PC-9 (cell line): ENCODE measurements around the gene NDUFS6. TPM values are rescaled to one million over a fixed set of nuclear protein-coding genes. Genes with fewer than 3 reads are reported as not detected.

ENCODE experiments used
- BruUV-seq: library from RNA; stranded (reverse); fragments of 400-500 nt; replicated peaks from 2 replicates; lab custom pipeline; 2021; lab: Mats Ljungman, UMichigan
- CTCF ChIA-PET: fragments of 300-600 bp; sonication (Branson Sonifier 250); formaldehyde crosslinking; loops from one replicate; lab custom pipeline; 2022; ENCODE audit warnings: antibody characterized with exemption; lab: Charles Lee
- POLR2A ChIA-PET: fragments of 300-600 bp; sonication (Branson Sonifier 250); formaldehyde crosslinking; loops from one replicate; lab custom pipeline; 2022; ENCODE audit warnings: antibody characterized with exemption; ENCODE audit not compliant: unreplicated experiment; lab: Charles Lee
- DNase-seq, 2 experiments: peaks; one replicate each; pipeline versions ENCODE4 v3.0.0 to v3.0.0-alpha.2; 2015 to 2022; ENCODE audit warnings: mixed read lengths in 1 of 2
- H2AFZ ChIP-seq: fragments of 200-600 bp; sonication (generic); 2 replicates; pipeline ENCODE4 v1.8.1; 2017; ENCODE audit warnings: antibody characterized with exemption
- H3F3A ChIP-seq: fragments of 200-600 bp; sonication (generic); 2 replicates; pipeline ENCODE4 v1.8.1; 2017; ENCODE audit warnings: antibody characterized with exemption, mild to moderate bottlenecking, low read depth; ENCODE audit not compliant: insufficient read depth
- H3K27ac ChIP-seq: fragments of 200-600 bp; sonication (generic); 2 replicates; pipeline ENCODE4 v1.6.1; 2016; ENCODE audit warnings: mixed run types
- H3K27me3 ChIP-seq: fragments of 200-600 bp; sonication (generic); 2 replicates; pipeline ENCODE4 v1.6.1; 2016; ENCODE audit warnings: low read depth, mixed run types; ENCODE audit not compliant: insufficient read depth
- H3K36me3 ChIP-seq: fragments of 200-600 bp; sonication (generic); 2 replicates; pipeline ENCODE4 v1.6.1; 2016; ENCODE audit warnings: low read depth, mixed run types
- H3K4me1 ChIP-seq: fragments of 200-600 bp; sonication (generic); replicated peaks from 2 replicates; pipeline ENCODE4 v1.6.1; 2016; ENCODE audit warnings: mixed run types; ENCODE audit not compliant: insufficient read depth
- H3K4me2 ChIP-seq: fragments of 200-600 bp; sonication (generic); 2 replicates; pipeline ENCODE4 v1.6.1; 2017; ENCODE audit warnings: mixed run types
- H3K4me3 ChIP-seq: fragments of 200-600 bp; sonication (generic); 2 replicates; pipeline ENCODE4 v1.6.1; 2016; ENCODE audit warnings: mixed run types
- H3K79me2 ChIP-seq: fragments of 200-600 bp; sonication (generic); 2 replicates; pipeline ENCODE4 v1.6.1; 2017; ENCODE audit warnings: low read depth, mixed run types
- H3K9me2 ChIP-seq: fragments of 200-600 bp; sonication (generic); 2 replicates; pipeline ENCODE4 v1.8.1; 2017; ENCODE audit warnings: mild to moderate bottlenecking; ENCODE audit not compliant: insufficient read depth
- H3K9me3 ChIP-seq: fragments of 200-600 bp; sonication (generic); 2 replicates; pipeline ENCODE4 v1.8.1; 2016; ENCODE audit warnings: low read depth; ENCODE audit not compliant: insufficient read depth
- H4K20me1 ChIP-seq: fragments of 200-600 bp; sonication (generic); 2 replicates; pipeline ENCODE4 v1.8.1; 2017; ENCODE audit not compliant: insufficient read depth
- EZH2 ChIP-seq: fragments of 200-600 bp; sonication (generic); IDR thresholded peaks from 2 replicates; pipeline ENCODE4 v1.8.0; 2017; ENCODE audit warnings: antibody characterized with exemption, low read depth
- intact Hi-C: fragments of 100-400 bp; cut with micrococcal nuclease; formaldehyde crosslinking; loops from one replicate; pipeline ENCODE4 v1.10.0; 2022; ENCODE audit not compliant: unreplicated experiment
- total RNA-seq: library from RNA; stranded (reverse); gene quantifications from 2 replicates; pipeline ENCODE4 v1.2.3, GENCODE V29; 2021
- TF ChIP-seq, protein P1 (sequence below): fragments of 200-600 bp; sonication (generic); conservative IDR thresholded peaks from 2 replicates; pipeline ENCODE4 v1.6.1; 2017; ENCODE audit warnings: mixed run types, antibody characterized with exemption, mild to moderate bottlenecking, moderate library complexity

The NDUFS6 gene
- total RNA-seq, 1 experiment from 2014 or later = 153 TPM

- ChIA-PET POLR2A (interaction anchor here (0.5 kb wide), 1 partner anchor 846 kb away, joined by 3 read pairs; no protein-coding TSS in a partner anchor), CTCF (no interaction called here)
- Histone ChIP-seq H3K36me3 (no peaks in the 10 kb centered on the region), H2AFZ (no peak overlapping the region), H3K4me3 (no peak overlapping the region), H3K4me2 (no peak overlapping the region), H3K9me2 (no peaks in the 10 kb centered on the region), H3K9me3 (no peaks in the 10 kb centered on the region), H3K4me1 (no peaks in the 10 kb centered on the region), H3K79me2 (no peaks in the 10 kb centered on the region), H4K20me1 (no peaks in the 10 kb centered on the region; the same call in 1 of the 2 replicates), H3F3A (no peaks in the 10 kb centered on the region), H3K27ac (no peak overlapping the region), H3K27me3 (peaks cover 45% of the 10 kb centered on the region)
- intact Hi-C loops = no loop called here
- no peak for TF ChIP-seq EZH2
- TF ChIP-seq, protein P1, sequence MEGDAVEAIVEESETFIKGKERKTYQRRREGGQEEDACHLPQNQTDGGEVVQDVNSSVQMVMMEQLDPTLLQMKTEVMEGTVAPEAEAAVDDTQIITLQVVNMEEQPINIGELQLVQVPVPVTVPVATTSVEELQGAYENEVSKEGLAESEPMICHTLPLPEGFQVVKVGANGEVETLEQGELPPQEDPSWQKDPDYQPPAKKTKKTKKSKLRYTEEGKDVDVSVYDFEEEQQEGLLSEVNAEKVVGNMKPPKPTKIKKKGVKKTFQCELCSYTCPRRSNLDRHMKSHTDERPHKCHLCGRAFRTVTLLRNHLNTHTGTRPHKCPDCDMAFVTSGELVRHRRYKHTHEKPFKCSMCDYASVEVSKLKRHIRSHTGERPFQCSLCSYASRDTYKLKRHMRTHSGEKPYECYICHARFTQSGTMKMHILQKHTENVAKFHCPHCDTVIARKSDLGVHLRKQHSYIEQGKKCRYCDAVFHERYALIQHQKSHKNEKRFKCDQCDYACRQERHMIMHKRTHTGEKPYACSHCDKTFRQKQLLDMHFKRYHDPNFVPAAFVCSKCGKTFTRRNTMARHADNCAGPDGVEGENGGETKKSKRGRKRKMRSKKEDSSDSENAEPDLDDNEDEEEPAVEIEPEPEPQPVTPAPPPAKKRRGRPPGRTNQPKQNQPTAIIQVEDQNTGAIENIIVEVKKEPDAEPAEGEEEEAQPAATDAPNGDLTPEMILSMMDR = no peak
- DNase-seq = no peak
- no TSS peak for BruUV-seq
Observed at GRCh38 chr5:1831257-1831656, 30.1 kb downstream of the NDUFS6 start.

DNA sequence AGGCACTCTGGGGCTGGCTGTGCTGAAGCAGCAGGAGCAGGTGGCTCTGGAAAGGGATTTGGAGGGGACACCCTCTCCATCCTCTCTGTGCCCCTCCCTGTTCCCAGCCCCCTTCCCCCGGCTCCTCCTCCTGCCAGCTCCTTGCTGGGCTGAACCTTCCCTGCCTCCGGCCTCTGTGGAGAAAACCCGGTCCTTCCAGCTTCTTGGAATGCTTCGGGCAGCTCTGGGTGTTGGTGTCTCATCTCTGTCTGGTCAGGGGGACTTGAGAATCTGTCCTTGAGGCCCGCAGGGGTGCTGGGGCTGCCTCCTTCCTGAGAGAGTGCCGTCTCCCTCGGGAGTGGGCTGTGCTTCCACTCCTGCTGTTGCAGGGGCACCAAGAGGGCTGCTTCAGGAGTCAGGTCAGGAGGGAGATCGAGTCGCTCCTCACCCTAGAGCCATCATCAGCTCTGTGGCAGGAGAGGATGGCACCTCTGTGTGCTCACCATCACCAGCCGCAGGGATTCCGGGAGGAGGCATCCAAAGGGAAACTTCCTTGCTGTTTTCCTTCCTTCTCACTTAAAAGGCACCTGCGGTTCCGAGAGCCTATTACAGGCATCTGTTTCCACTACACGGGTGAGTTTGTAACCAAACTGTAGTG is 30.6 kb downstream of the NDUFS6 start:
- Histone ChIP-seq H3K9me2 (no peaks in the 10 kb centered on the region), H3K27me3 (peaks cover 51% of the 10 kb centered on the region), H3K79me2 (no peaks in the 10 kb centered on the region), H3K27ac (no peak overlapping the region), H3K9me3 (no peaks in the 10 kb centered on the region), H3K4me3 (no peak overlapping the region), H3K36me3 (no peaks in the 10 kb centered on the region), H3F3A (no peaks in the 10 kb centered on the region), H2AFZ (no peak overlapping the region), H4K20me1 (no peaks in the 10 kb centered on the region; the same call in 1 of the 2 replicates), H3K4me1 (no peaks in the 10 kb centered on the region), H3K4me2 (no peak overlapping the region)
- intact Hi-C loops = no loop called here
- POLR2A ChIA-PET = interaction anchor here (0.5 kb wide), 1 partner anchor 847 kb away, joined by 3 read pairs; no protein-coding TSS in a partner anchor
- BruUV-seq = no TSS peak
- TF ChIP-seq, protein P1 = no peak
- TF ChIP-seq EZH2 = no peak
- DNase-seq = no peak
- CTCF ChIA-PET = no interaction called here

- Histone ChIP-seq H3K4me2 (no peak overlapping the region), H4K20me1 (no peaks in the 10 kb centered on the region; the same call in 1 of the 2 replicates), H3K9me3 (no peaks in the 10 kb centered on the region), H3K36me3 (no peaks in the 10 kb centered on the region), H3K4me1 (no peaks in the 10 kb centered on the region), H3K27me3 (peaks cover 60% of the 10 kb centered on the region), H3K9me2 (no peaks in the 10 kb centered on the region), H3F3A (no peaks in the 10 kb centered on the region), H3K27ac (no peak overlapping the region), H2AFZ (no peak overlapping the region), H3K79me2 (no peaks in the 10 kb centered on the region), H3K4me3 (no peak overlapping the region)
- BruUV-seq = no TSS peak
- no peak for TF ChIP-seq EZH2
- TF ChIP-seq, protein P1 = no peak
- intact Hi-C loops = no loop called here
- ChIA-PET POLR2A (interaction anchor here (0.7 kb wide), 1 partner anchor 14 kb away, joined by 3 read pairs; no protein-coding TSS in a partner anchor), CTCF (no interaction called here)
- no peak for DNase-seq
Observed at GRCh38 chr5:1832511-1833250, 31.5 kb downstream of the NDUFS6 start.
